ENCODE results near the gene CHRNA10.
"Not testable (repeated sequence)": the region's sequence is repeated elsewhere in the genome, so short reads cannot be mapped to it uniquely, and the experiment has no call there.

Gene CHRNA10

GRCh38 chr11:3665336-3666022 is 5.7 kb downstream of the CHRNA10 start:
- TF ChIP-seq SUZ12 (IDR thresholded peaks at IDR 0.05; ENCODE audit: extremely low read depth, insufficient read depth, insufficient read length): no peak
- TF ChIP-seq YY1 (IDR thresholded peaks at IDR 0.05; ENCODE audit: insufficient read depth, insufficient read length): no peak
- TF ChIP-seq ZNF274 (IDR thresholded peaks at IDR 0.05; ENCODE audit: low read depth, low read length): no peak
- Histone ChIP-seq H3K27me3 (ENCODE audit: insufficient read depth, insufficient read length) (no peaks in the 10 kb centered on the region), H3K9me3 (ENCODE audit: insufficient read depth, low read length) (no peaks in the 10 kb centered on the region), H3K4me3 (ENCODE audit: insufficient read length, low read depth) (no peak overlapping the region), H3K4me1 (ENCODE audit: insufficient read depth, insufficient read length) (no peaks in the 10 kb centered on the region), H3K9ac (ENCODE audit: insufficient read length, low read depth) (no peak overlapping the region), H3K36me3 (ENCODE audit: insufficient read depth, insufficient read length, low read length) (peaks cover 58% of the 10 kb centered on the region)
- no peak for DNase-seq (ENCODE audit: low read depth, low spot score)

- Histone ChIP-seq H3K36me3 (ENCODE audit: insufficient read depth, insufficient read length, low read length) (peaks cover 46% of the 10 kb centered on the region), H3K4me3 (ENCODE audit: insufficient read length, low read depth) (no peak overlapping the region), H3K9ac (ENCODE audit: insufficient read length, low read depth) (no peak overlapping the region), H3K4me1 (ENCODE audit: insufficient read depth, insufficient read length) (no peaks in the 10 kb centered on the region), H3K27me3 (ENCODE audit: insufficient read depth, insufficient read length) (no peaks in the 10 kb centered on the region), H3K9me3 (ENCODE audit: insufficient read depth, low read length) (no peaks in the 10 kb centered on the region)
- no peak for DNase-seq (ENCODE audit: low read depth, low spot score)
- TF ChIP-seq YY1 (IDR thresholded peaks at IDR 0.05; ENCODE audit: insufficient read depth, insufficient read length): no peak
- no peak for TF ChIP-seq SUZ12 (IDR thresholded peaks at IDR 0.05; ENCODE audit: extremely low read depth, insufficient read depth, insufficient read length)
- TF ChIP-seq ZNF274 (IDR thresholded peaks at IDR 0.05; ENCODE audit: low read depth, low read length): no peak
Measured at GRCh38 chr11:3664032-3664630, 7.1 kb downstream of the CHRNA10 start.

GRCh38 chr11:3662856-3663255 is 8.3 kb downstream of the CHRNA10 start:
- Histone ChIP-seq H3K4me1 (ENCODE audit: insufficient read depth, insufficient read length) (no peaks in the 10 kb centered on the region), H3K9me3 (ENCODE audit: insufficient read depth, low read length) (no peaks in the 10 kb centered on the region), H3K4me3 (ENCODE audit: insufficient read length, low read depth) (no peak overlapping the region), H3K9ac (ENCODE audit: insufficient read length, low read depth) (no peak overlapping the region), H3K36me3 (ENCODE audit: insufficient read depth, insufficient read length, low read length) (peaks cover 37% of the 10 kb centered on the region), H3K27me3 (ENCODE audit: insufficient read depth, insufficient read length) (no peaks in the 10 kb centered on the region)
- no peak for TF ChIP-seq YY1 (IDR thresholded peaks at IDR 0.05; ENCODE audit: insufficient read depth, insufficient read length)
- no peak for TF ChIP-seq SUZ12 (IDR thresholded peaks at IDR 0.05; ENCODE audit: extremely low read depth, insufficient read depth, insufficient read length)
- no peak for TF ChIP-seq ZNF274 (IDR thresholded peaks at IDR 0.05; ENCODE audit: low read depth, low read length)
- DNase-seq (ENCODE audit: low read depth, low spot score): no peak

GRCh38 chr11:3660960-3661359 is 10.2 kb downstream of the CHRNA10 start:
- no peak for DNase-seq (ENCODE audit: low read depth, low spot score)
- no peaks in the 10 kb centered on the region for H3K9me3 ChIP-seq (ENCODE audit: insufficient read depth, low read length)
- no peak overlapping the region for H3K9ac ChIP-seq (ENCODE audit: insufficient read length, low read depth)
- H3K4me1 ChIP-seq (ENCODE audit: insufficient read depth, insufficient read length): no peaks in the 10 kb centered on the region
- TF ChIP-seq YY1 (IDR thresholded peaks at IDR 0.05; ENCODE audit: insufficient read depth, insufficient read length) (no peak), SUZ12 (IDR thresholded peaks at IDR 0.05; ENCODE audit: extremely low read depth, insufficient read depth, insufficient read length) (no peak), ZNF274 (IDR thresholded peaks at IDR 0.05; ENCODE audit: low read depth, low read length) (no peak)
- no peaks in the 10 kb centered on the region for H3K27me3 ChIP-seq (ENCODE audit: insufficient read depth, insufficient read length)
- no peak overlapping the region for H3K4me3 ChIP-seq (ENCODE audit: insufficient read length, low read depth)
- peaks cover 20% of the 10 kb centered on the region for H3K36me3 ChIP-seq (ENCODE audit: insufficient read depth, insufficient read length, low read length)

- Histone ChIP-seq H3K9me3 (ENCODE audit: insufficient read depth, low read length) (no peaks in the 10 kb centered on the region), H3K27me3 (ENCODE audit: insufficient read depth, insufficient read length) (no peaks in the 10 kb centered on the region), H3K4me3 (ENCODE audit: insufficient read length, low read depth) (no peak overlapping the region), H3K36me3 (ENCODE audit: insufficient read depth, insufficient read length, low read length) (peaks cover 9% of the 10 kb centered on the region), H3K9ac (ENCODE audit: insufficient read length, low read depth) (no peak overlapping the region), H3K4me1 (ENCODE audit: insufficient read depth, insufficient read length) (no peaks in the 10 kb centered on the region)
- no peak for DNase-seq (ENCODE audit: low read depth, low spot score)
- TF ChIP-seq YY1 (IDR thresholded peaks at IDR 0.05; ENCODE audit: insufficient read depth, insufficient read length): no peak
- no peak for TF ChIP-seq ZNF274 (IDR thresholded peaks at IDR 0.05; ENCODE audit: low read depth, low read length)
- no peak for TF ChIP-seq SUZ12 (IDR thresholded peaks at IDR 0.05; ENCODE audit: extremely low read depth, insufficient read depth, insufficient read length)
Measured at GRCh38 chr11:3659595-3660515, 11.3 kb downstream of the CHRNA10 start.

GRCh38 chr11:3658252-3658651 is 12.9 kb downstream of the CHRNA10 start:
- Histone ChIP-seq H3K4me1 (ENCODE audit: insufficient read depth, insufficient read length) (no peaks in the 10 kb centered on the region), H3K27me3 (ENCODE audit: insufficient read depth, insufficient read length) (no peaks in the 10 kb centered on the region), H3K36me3 (ENCODE audit: insufficient read depth, insufficient read length, low read length) (no peaks in the 10 kb centered on the region), H3K9me3 (ENCODE audit: insufficient read depth, low read length) (no peaks in the 10 kb centered on the region), H3K9ac (ENCODE audit: insufficient read length, low read depth) (no peak overlapping the region), H3K4me3 (ENCODE audit: insufficient read length, low read depth) (no peak overlapping the region)
- TF ChIP-seq ZNF274 (IDR thresholded peaks at IDR 0.05; ENCODE audit: low read depth, low read length) (no peak), SUZ12 (IDR thresholded peaks at IDR 0.05; ENCODE audit: extremely low read depth, insufficient read depth, insufficient read length) (no peak), YY1 (IDR thresholded peaks at IDR 0.05; ENCODE audit: insufficient read depth, insufficient read length) (no peak)
- no peak for DNase-seq (ENCODE audit: low read depth, low spot score)

- not testable (repeated sequence) for H3K36me3 ChIP-seq (ENCODE audit: insufficient read depth, insufficient read length, low read length)
Measured at GRCh38 chr11:3657331-3657730, 13.9 kb downstream of the CHRNA10 start.

More at GRCh38 chr11:3657331-3657730, 13.9 kb downstream of the CHRNA10 start:
- not testable (repeated sequence) for DNase-seq (ENCODE audit: low read depth, low spot score); H3K4me1 ChIP-seq (ENCODE audit: insufficient read depth, insufficient read length); H3K27me3 ChIP-seq (ENCODE audit: insufficient read depth, insufficient read length); H3K9me3 ChIP-seq (ENCODE audit: insufficient read depth, low read length); H3K4me3 ChIP-seq (ENCODE audit: insufficient read length, low read depth); H3K9ac ChIP-seq (ENCODE audit: insufficient read length, low read depth)

Measured in NT2/D1 (cell line).